Bronchial epithelial cell (primary cell): ENCODE measurements around the gene XAF1. TPM values are rescaled to one million over a fixed set of nuclear protein-coding genes. Genes with fewer than 3 reads are reported as not detected.

Experiments
- DNase-seq: peaks from one replicate; pipeline ENCODE4 v3.0.0-alpha.2; 2010; ENCODE audit warnings: low read depth
- FAIRE-seq: peaks from 2 replicates; lab custom pipeline; 2011; peaks lifted over from hg19 to GRCh38; lab: Jason Lieb, UNC
- H3K27me3 ChIP-seq: 2 replicates; pipeline ENCODE4 v1.5.1; 2011; ENCODE audit warnings: low read length; ENCODE audit not compliant: control insufficient read depth, insufficient read depth
- H3K36me3 ChIP-seq: 2 replicates; pipeline ENCODE4 v1.5.1; 2011; ENCODE audit warnings: low read length; ENCODE audit not compliant: control insufficient read depth, insufficient read depth
- H3K4me3 ChIP-seq: 2 replicates; pipeline ENCODE4 v1.5.1; 2011; ENCODE audit warnings: mild to moderate bottlenecking, low read depth, low read length, control low read depth
- total RNA-seq: library from RNA; depleted of rRNA; stranded (reverse); fragments of >200 nt; gene quantifications from 2 replicates; pipeline ENCODE4 v1.2.1, GENCODE V29; 2014
- TF ChIP-seq, protein P1 (sequence below): IDR thresholded peaks from 2 replicates; pipeline ENCODE4 v1.5.1; 2011; ENCODE audit warnings: mild to moderate bottlenecking, moderate library complexity, low read length, control low read depth, inconsistent platforms; ENCODE audit not compliant: insufficient read depth, severe bottlenecking

Gene XAF1
- total RNA-seq, 1 donor from 2014 or later, result 0.53 TPM

- TF ChIP-seq, protein P1, sequence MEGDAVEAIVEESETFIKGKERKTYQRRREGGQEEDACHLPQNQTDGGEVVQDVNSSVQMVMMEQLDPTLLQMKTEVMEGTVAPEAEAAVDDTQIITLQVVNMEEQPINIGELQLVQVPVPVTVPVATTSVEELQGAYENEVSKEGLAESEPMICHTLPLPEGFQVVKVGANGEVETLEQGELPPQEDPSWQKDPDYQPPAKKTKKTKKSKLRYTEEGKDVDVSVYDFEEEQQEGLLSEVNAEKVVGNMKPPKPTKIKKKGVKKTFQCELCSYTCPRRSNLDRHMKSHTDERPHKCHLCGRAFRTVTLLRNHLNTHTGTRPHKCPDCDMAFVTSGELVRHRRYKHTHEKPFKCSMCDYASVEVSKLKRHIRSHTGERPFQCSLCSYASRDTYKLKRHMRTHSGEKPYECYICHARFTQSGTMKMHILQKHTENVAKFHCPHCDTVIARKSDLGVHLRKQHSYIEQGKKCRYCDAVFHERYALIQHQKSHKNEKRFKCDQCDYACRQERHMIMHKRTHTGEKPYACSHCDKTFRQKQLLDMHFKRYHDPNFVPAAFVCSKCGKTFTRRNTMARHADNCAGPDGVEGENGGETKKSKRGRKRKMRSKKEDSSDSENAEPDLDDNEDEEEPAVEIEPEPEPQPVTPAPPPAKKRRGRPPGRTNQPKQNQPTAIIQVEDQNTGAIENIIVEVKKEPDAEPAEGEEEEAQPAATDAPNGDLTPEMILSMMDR, result no peak
- DNase-seq, result no peak
- Histone ChIP-seq H3K4me3 (no peak within 1 kb of the TSS), H3K27me3 (peaks cover 10% of the 10 kb centered on the region), H3K36me3 (no peaks in the 10 kb centered on the region)
- no peak for FAIRE-seq
Measured at GRCh38 chr17:6775871-6776405, 20.1 kb downstream of the XAF1 start, which contains the start of gene FBXO39. Gene FBXO39, plus strand, starts transcription at chr17:6776215. Its CDS starts 3,654 bp downstream, at chr17:6779869.

DNA sequence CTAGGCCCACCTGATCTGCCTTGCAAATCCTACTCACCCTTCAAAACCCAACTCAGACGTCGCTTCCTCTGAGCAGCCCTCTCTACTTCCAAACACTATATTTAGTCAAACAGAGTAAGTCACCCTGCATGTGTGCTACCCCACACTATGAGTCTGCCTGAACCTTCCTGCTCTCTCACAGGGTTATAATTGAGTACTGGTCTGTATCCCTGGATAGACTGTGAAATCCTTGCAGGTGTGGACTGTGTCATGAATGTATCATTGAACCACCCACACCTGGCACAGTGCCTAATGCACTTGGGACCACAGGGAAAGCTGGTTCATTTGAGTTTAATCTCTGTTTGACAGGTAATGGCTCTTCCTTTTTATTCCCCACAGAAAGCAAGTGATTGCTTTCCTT is 23.6 kb downstream of the XAF1 start:
- TF ChIP-seq, protein P1, result no peak
- no peak overlapping the region for H3K4me3 ChIP-seq
- no peaks in the 10 kb centered on the region for H3K36me3 ChIP-seq
- DNase-seq, result peak; percentile 57
- no peak for FAIRE-seq
- peaks cover 10% of the 10 kb centered on the region for H3K27me3 ChIP-seq

DNA sequence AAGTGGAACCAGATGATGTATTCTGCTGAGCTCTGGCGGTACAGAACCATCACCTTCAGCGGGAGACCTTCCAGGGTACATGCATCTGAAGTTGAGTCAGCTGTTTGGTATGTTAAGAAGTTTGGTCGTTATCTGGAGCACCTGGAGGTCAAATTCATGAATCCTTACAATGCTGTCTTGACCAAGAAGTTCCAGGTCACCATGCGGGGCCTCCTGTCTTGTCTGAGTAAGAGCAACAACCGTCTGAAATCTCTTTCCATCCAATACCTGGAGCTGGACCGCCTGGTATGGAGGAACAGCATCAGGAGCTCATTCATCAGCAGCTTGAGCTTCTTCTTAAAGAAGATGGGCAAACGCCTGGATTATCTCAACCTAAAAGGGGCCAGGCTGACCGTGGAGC is 24.2 kb downstream of the XAF1 start:
- no peak overlapping the region for H3K4me3 ChIP-seq
- DNase-seq, result no peak
- peak; percentile 77 for FAIRE-seq
- peaks cover 10% of the 10 kb centered on the region for H3K27me3 ChIP-seq
- no peaks in the 10 kb centered on the region for H3K36me3 ChIP-seq
- TF ChIP-seq, protein P1, result no peak

GRCh38 chr17:6780886-6781285 is 25.0 kb downstream of the XAF1 start:
- TF ChIP-seq, protein P1, result no peak
- no peak for FAIRE-seq
- Histone ChIP-seq H3K4me3 (no peak overlapping the region), H3K36me3 (no peaks in the 10 kb centered on the region), H3K27me3 (peaks cover 6% of the 10 kb centered on the region)
- DNase-seq, result no peak

DNA sequence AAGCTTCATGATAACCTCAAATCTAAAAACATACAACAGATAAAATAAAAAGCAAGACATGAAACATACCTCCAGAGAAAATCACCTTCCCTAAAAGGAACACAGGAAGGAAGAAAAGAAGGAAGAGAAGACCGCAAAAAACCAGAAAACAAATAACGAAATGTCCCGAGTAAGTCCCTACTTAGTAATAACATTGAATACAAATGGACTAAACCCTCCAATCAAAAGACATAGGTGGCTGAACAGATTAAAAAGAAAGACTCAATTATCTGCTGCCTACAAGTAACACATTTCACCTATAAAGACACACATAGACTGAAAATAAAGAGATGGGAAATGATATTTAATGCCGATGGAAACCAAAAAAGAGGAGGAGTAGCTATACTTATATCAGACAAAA is 26.4 kb downstream of the XAF1 start:
- FAIRE-seq (no peak), DNase-seq (no peak)
- TF ChIP-seq, protein P1, result no peak
- H3K27me3 ChIP-seq, result peaks cover 1% of the 10 kb centered on the region
- no peaks in the 10 kb centered on the region for H3K36me3 ChIP-seq
- no peak overlapping the region for H3K4me3 ChIP-seq

DNA sequence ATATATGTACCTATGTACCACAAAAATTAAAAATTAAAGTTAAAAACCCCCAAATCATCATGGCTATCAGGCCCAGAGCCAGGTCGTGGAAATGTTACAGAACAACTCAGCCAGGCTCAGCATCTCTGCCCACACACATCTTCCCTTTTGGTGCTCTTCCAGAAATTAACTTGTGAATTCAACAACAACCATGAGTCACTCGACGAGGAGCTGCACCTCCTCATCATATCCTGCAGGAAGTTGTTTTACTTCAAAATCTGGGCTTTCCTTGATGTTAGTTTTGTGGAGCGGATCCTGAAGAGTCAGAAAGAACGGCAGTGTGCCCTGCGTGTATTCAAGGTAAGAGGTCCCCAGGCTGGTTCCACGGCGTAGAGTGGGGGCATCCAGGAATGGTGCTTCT is 30.8 kb downstream of the XAF1 start:
- DNase-seq (peak; percentile 88), FAIRE-seq (peak; percentile 84)
- TF ChIP-seq, protein P1, result no peak
- H3K4me3 ChIP-seq, result no peak overlapping the region
- H3K27me3 ChIP-seq, result peaks cover 1% of the 10 kb centered on the region
- no peaks in the 10 kb centered on the region for H3K36me3 ChIP-seq
